ENCODE data around the gene MTURN. TPM values are rescaled to one million over a fixed set of nuclear protein-coding genes. Genes with fewer than 3 reads are reported as not detected.

The MTURN gene
- total RNA-seq, 1 experiment from 2014 or later = 2.5 TPM

- no peak for DNase-seq (ENCODE audit: extremely low read depth, low read depth)
Observed at GRCh38 chr7:30159163-30159562, 24.4 kb downstream of the MTURN start.

GRCh38 chr7:30159698-30160143, 24.9 kb downstream of the MTURN start:
- DNase-seq (ENCODE audit: extremely low read depth, low read depth) = no peak

GRCh38 chr7:30160329-30160728, 25.5 kb downstream of the MTURN start:
- DNase-seq (ENCODE audit: extremely low read depth, low read depth) = no peak

DNA sequence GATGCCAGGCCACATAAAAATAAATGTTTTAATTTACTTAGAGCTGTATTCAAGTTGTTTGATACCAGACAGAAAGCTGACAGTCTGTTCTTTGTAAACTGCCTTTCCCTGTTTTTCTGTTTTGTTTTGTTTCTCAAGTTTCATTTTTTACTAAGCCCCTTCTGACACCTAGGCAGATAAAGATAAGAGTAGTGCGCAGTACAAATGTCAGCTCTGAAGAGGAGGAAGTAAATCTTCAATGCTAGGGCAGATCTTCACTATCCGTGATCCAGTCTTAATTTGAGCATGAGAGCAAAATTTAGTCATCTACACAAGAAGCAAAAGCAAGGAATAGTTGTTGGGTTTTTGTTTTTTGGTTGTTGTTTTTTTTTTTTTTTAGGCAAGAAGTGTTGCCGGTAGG, 27.3 kb downstream of the MTURN start:
- no peak for DNase-seq (ENCODE audit: extremely low read depth, low read depth)

DNA sequence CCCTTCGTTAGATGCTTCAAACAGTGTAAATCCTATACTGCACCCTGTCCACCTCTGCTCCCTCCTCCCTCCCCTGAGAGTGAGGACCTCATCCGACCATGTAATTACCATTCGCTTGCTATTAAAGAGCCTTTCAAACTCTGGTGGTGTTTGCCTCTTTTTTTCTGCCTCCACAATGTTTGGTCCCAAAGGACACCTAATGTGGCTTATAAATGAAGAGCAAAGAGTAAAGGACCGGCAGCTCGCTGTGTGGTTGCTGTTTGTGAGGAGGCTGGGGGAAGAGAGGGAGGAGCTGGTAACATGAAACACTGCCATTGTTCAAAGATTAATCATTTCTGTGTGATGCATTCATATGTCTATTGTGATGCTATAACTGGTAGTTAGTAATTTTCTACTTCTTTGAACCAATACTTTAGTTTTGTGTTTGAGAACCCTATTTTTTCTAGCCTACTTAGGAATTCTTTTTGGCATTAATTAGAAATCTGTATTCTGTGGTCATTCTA, 27.9 kb downstream of the MTURN start:
- no peak for DNase-seq (ENCODE audit: extremely low read depth, low read depth)

GRCh38 chr7:30163231-30163894, 28.6 kb downstream of the MTURN start:
- DNase-seq (ENCODE audit: extremely low read depth, low read depth) = no peak

DNA sequence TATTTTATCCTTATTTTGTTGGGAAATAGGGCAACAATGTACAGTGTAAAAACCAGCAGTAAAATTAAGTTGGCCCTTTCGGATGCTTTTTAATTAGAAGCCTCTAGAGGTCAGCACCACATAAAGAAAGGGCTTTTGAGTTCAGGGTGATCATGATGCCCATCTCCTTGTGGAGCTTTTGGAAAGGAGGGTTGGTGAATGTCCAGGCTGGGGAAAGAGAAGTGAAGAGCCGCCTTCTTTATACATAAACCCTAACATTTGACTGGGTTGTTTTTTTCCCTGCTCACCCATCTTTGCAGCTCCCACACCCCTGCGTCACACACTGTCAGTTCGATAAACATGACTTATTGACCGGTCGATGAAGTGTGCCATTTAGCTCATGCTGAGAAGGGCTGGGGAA, 29.8 kb downstream of the MTURN start:
- peak; percentile 47 for DNase-seq (ENCODE audit: extremely low read depth, low read depth)

GRCh38 chr7:30165590-30165989, 30.8 kb downstream of the MTURN start:
- DNase-seq (ENCODE audit: extremely low read depth, low read depth) = no peak

GRCh38 chr7:30166155-30166840, 31.5 kb downstream of the MTURN start:
- no peak for DNase-seq (ENCODE audit: extremely low read depth, low read depth)

- DNase-seq (ENCODE audit: extremely low read depth, low read depth) = no peak
Observed at GRCh38 chr7:30166841-30167235, 32.1 kb downstream of the MTURN start.

GRCh38 chr7:30167901-30168300, 33.1 kb downstream of the MTURN start:
- no peak for DNase-seq (ENCODE audit: extremely low read depth, low read depth)

DNA sequence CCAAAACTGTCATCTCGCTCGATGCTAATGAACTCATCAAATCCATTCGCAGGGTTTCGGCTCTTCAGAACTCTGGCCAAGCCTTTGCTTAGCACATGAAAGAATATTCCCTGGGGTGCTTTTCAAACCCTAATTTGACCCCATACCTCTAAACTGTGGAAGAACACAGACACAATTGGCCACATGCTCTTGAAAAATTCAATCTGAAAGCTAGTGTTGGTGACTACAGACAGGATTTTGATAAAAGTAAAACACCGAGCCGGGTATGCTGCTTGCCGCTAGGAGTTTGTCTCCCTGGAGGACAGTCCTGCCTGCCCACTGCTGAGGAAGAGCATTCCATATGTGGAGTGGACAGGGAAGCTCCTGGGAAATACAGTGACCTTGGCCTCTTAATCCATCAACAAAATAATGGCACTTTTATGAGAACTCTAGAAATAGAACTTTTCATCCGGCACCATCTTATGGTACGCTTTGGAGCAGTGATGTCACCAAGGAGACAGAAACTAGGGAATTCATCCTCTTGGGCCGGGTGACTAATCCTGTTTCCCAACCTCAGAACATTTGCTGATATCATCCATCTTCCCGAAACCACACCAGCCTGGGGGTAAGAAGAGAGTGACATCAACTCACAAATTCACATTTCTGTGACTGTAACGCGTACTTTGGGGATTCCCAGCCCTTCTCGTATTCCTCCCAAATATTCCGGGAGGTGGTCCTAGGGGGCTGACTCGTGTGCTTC, 34.2 kb downstream of the MTURN start:
- no peak for DNase-seq (ENCODE audit: extremely low read depth, low read depth)

DNA sequence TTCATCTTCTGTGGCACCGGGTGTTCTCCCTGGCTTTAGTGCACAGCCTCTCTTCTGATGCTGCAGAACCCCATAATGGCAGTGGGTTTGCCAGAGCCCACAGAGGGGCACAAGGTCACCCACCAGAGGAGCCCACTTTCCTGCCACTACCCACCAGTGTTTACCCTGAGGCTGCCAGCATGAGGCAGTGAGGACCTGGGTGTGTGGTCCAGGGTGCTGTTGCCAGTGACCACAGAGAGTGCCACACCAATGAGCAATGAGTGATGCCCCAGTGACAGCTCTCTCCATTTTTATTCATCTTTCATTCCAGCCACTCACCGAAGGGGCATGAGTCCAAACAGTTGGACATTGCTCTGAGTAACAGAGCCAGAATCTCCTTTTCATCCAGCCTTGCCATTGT, 34.8 kb downstream of the MTURN start:
- no peak for DNase-seq (ENCODE audit: extremely low read depth, low read depth)

- DNase-seq (ENCODE audit: extremely low read depth, low read depth) = no peak
Observed at GRCh38 chr7:30170476-30171205, 35.9 kb downstream of the MTURN start.

DNA sequence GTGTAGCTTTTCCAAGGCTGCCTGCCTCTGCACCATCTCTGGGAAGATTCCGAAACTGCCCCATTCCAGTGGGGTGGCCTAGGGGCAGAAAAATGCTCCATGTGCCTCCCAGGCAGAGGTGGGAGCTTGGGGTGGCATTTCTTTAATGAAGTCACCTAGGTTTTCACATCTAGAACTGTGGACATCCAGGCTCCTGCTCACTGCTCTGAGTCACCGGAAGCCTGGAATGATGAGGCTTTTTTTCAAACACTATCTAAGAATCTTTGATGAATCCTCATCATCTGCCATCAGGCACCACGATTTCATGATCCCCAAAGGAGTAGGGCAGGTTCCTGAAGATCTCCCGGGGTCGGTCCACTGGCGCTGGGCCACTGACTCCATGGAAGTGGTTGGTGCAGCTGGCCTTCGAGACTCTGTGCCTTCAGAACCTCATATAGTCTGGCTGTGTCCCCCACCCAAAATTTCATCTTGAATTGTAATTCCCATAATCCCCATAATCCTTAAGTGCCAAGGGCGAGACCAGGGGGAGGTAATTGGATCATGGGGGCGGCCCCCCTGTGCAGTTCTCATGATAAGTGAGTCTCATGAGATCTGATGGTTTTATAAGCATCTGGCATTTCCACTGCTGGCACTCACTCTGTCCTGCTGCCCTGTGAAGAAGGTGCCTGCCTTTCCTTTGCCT, 37.1 kb downstream of the MTURN start:
- peak; percentile 30 for DNase-seq (ENCODE audit: extremely low read depth, low read depth)

GRCh38 chr7:30172451-30172850, 37.7 kb downstream of the MTURN start:
- no peak for DNase-seq (ENCODE audit: extremely low read depth, low read depth)

- peak; percentile 63 for DNase-seq (ENCODE audit: extremely low read depth, low read depth)
Observed at GRCh38 chr7:30173058-30173897, 38.5 kb downstream of the MTURN start.

DNA sequence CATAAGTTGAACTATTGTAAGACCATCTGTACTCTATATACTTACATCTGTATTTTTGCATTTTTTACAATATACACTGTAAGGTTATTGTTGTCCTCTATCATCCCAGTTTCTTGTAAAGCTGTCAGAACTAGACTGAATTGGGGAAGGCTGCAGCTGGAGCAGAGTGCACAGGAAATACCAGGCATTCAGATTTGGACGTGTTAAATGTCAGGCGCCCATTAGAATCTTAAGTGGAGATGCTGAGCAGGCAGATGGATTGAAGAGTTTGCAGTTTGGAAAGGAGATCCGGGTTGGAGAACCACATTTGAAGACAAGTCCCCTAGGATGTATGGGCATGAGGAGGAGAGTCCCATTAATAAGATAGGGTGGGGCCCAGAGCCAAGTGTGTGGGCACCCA, 40.4 kb downstream of the MTURN start:
- no peak for DNase-seq (ENCODE audit: extremely low read depth, low read depth)

DNA sequence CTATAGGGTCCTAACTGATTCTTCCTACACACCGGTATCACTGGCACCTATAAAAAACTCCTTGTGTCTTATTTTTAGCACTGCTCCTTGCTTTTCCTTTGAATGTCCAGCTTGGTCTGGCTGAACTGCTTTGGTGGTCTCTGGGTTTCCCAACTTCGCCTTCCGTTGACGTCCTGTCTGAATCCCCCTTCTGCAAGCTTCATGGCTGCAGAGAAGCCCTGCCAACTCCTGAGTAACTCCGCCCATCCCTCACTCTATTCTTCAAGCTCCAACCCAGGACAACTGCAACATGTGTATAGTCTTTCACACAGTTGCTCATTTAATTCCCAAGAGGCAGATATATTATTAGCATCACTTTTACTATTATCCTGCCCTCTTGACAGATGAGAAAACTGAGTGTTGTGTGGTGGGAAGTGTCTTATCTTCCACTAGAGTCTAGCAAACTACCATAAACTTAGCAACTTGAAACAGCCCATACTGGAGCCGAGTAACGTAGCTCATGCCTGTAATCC, 40.9 kb downstream of the MTURN start:
- DNase-seq (ENCODE audit: extremely low read depth, low read depth) = no peak

Measured in NCI-H460 (cell line).